IPS-20b (cell line): ENCODE results near the gene MVB12B.

Source experiments
- H3K27ac ChIP-seq: one replicate; pipeline ENCODE4 v1.5.1; 2013; ENCODE audit warnings: low read length
- H3K27me3 ChIP-seq: 2 replicates; pipeline ENCODE4 v1.6.1; 2013; ENCODE audit warnings: mild to moderate bottlenecking, low read length, inconsistent platforms; ENCODE audit not compliant: insufficient read depth
- H3K36me3 ChIP-seq: 2 replicates; pipeline ENCODE4 v1.6.1; 2013; ENCODE audit warnings: low read depth, mild to moderate bottlenecking, inconsistent platforms, low read length, moderate library complexity; ENCODE audit not compliant: insufficient read depth
- H3K4me1 ChIP-seq: 2 replicates; pipeline ENCODE4 v1.6.1; 2013; ENCODE audit warnings: mild to moderate bottlenecking, control low read depth, inconsistent platforms, low read length, moderate library complexity; ENCODE audit not compliant: insufficient read depth
- H3K4me3 ChIP-seq: 2 replicates; pipeline ENCODE4 v1.5.1; 2013; ENCODE audit warnings: mild to moderate bottlenecking, low read length, inconsistent platforms
- H3K9ac ChIP-seq: 2 replicates; pipeline ENCODE4 v1.6.1; 2013; ENCODE audit warnings: low read depth, mild to moderate bottlenecking, inconsistent platforms, low read length, moderate library complexity
- H3K9me3 ChIP-seq: 2 replicates; pipeline ENCODE4 v1.6.1; 2013; ENCODE audit warnings: mild to moderate bottlenecking, low read depth, low read length, inconsistent platforms; ENCODE audit not compliant: insufficient read depth

MVB12B gene

GRCh38 chr9:126367139-126367538, 40.5 kb downstream of the MVB12B start:
- Histone ChIP-seq H3K4me1 (no peaks in the 10 kb centered on the region; the same call in 1 of the 2 replicates), H3K36me3 (no peaks in the 10 kb centered on the region), H3K27ac (no peak overlapping the region)

GRCh38 chr9:126367616-126368015, 41.0 kb downstream of the MVB12B start:
- Histone ChIP-seq H3K27me3 (no peaks in the 10 kb centered on the region), H3K36me3 (no peaks in the 10 kb centered on the region), H3K9me3 (no peaks in the 10 kb centered on the region), H3K4me3 (no peak overlapping the region), H3K4me1 (no peaks in the 10 kb centered on the region; the same call in 1 of the 2 replicates), H3K27ac (no peak overlapping the region), H3K9ac (no peak overlapping the region)

More at GRCh38 chr9:126367139-126367538, 40.5 kb downstream of the MVB12B start:
- Histone ChIP-seq H3K9me3 (no peaks in the 10 kb centered on the region; the same call in none of the 2 replicates), H3K4me3 (no peak overlapping the region), H3K27me3 (no peaks in the 10 kb centered on the region), H3K9ac (no peak overlapping the region; the same call in 1 of the 2 replicates)

- Histone ChIP-seq H3K36me3 (no peaks in the 10 kb centered on the region), H3K4me3 (no peak overlapping the region), H3K9ac (no peak overlapping the region), H3K27me3 (no peaks in the 10 kb centered on the region), H3K4me1 (no peaks in the 10 kb centered on the region; the same call in 1 of the 2 replicates), H3K27ac (no peak overlapping the region), H3K9me3 (no peaks in the 10 kb centered on the region)
These were observed 41.4 kb downstream of the MVB12B start for GRCh38 chr9:126368020-126368419.

GRCh38 chr9:126371007-126371870, 44.6 kb downstream of the MVB12B start:
- no peak overlapping the region for H3K27ac ChIP-seq
- no peaks in the 10 kb centered on the region for H3K27me3 ChIP-seq
- H3K4me3 ChIP-seq = no peak overlapping the region
- no peak overlapping the region for H3K9ac ChIP-seq
- H3K4me1 ChIP-seq = peaks cover 18% of the 10 kb centered on the region
- no peaks in the 10 kb centered on the region for H3K9me3 ChIP-seq
- H3K36me3 ChIP-seq = no peaks in the 10 kb centered on the region

- Histone ChIP-seq H3K27me3 (no peaks in the 10 kb centered on the region), H3K27ac (no peak overlapping the region), H3K9me3 (no peaks in the 10 kb centered on the region), H3K4me3 (no peak overlapping the region), H3K36me3 (no peaks in the 10 kb centered on the region), H3K4me1 (peaks cover 28% of the 10 kb centered on the region), H3K9ac (no peak overlapping the region)
These were observed 46.1 kb downstream of the MVB12B start for GRCh38 chr9:126372716-126373115.

- Histone ChIP-seq H3K36me3 (no peaks in the 10 kb centered on the region), H3K9ac (no peak overlapping the region), H3K27ac (no peak overlapping the region), H3K4me1 (peaks cover 28% of the 10 kb centered on the region), H3K4me3 (no peak overlapping the region), H3K27me3 (no peaks in the 10 kb centered on the region), H3K9me3 (no peaks in the 10 kb centered on the region)
These were observed 46.6 kb downstream of the MVB12B start for GRCh38 chr9:126373241-126373640.

GRCh38 chr9:126374366-126374781, 47.7 kb downstream of the MVB12B start:
- Histone ChIP-seq H3K27ac (no peak overlapping the region), H3K4me3 (no peak overlapping the region), H3K27me3 (no peaks in the 10 kb centered on the region), H3K36me3 (no peaks in the 10 kb centered on the region), H3K9me3 (no peaks in the 10 kb centered on the region), H3K9ac (no peak overlapping the region), H3K4me1 (peaks cover 28% of the 10 kb centered on the region)

- H3K4me1 ChIP-seq = peaks cover 31% of the 10 kb centered on the region
- no peaks in the 10 kb centered on the region for H3K9me3 ChIP-seq
- H3K4me3 ChIP-seq = no peak overlapping the region
- H3K36me3 ChIP-seq = no peaks in the 10 kb centered on the region
- no peaks in the 10 kb centered on the region for H3K27me3 ChIP-seq
- no peak overlapping the region for H3K27ac ChIP-seq
- H3K9ac ChIP-seq = peak overlapping the region; percentile 26; the same call in 1 of the 2 replicates
These were observed 48.8 kb downstream of the MVB12B start for GRCh38 chr9:126375386-126375785.

GRCh38 chr9:126376311-126377175, 49.9 kb downstream of the MVB12B start:
- H3K9ac ChIP-seq = peak overlapping the region; percentile 26; the same call in 1 of the 2 replicates
- no peaks in the 10 kb centered on the region for H3K9me3 ChIP-seq
- peaks cover 31% of the 10 kb centered on the region for H3K4me1 ChIP-seq
- H3K27ac ChIP-seq = no peak overlapping the region
- H3K27me3 ChIP-seq = no peaks in the 10 kb centered on the region
- no peaks in the 10 kb centered on the region for H3K36me3 ChIP-seq
- no peak overlapping the region for H3K4me3 ChIP-seq

- peaks cover 31% of the 10 kb centered on the region for H3K4me1 ChIP-seq
- no peaks in the 10 kb centered on the region for H3K27me3 ChIP-seq
- H3K4me3 ChIP-seq = no peak overlapping the region
- no peak overlapping the region for H3K9ac ChIP-seq
- no peak overlapping the region for H3K27ac ChIP-seq
- no peaks in the 10 kb centered on the region for H3K36me3 ChIP-seq
- H3K9me3 ChIP-seq = no peaks in the 10 kb centered on the region
These were observed 50.5 kb downstream of the MVB12B start for GRCh38 chr9:126377176-126377509.

GRCh38 chr9:126377536-126377935, 50.9 kb downstream of the MVB12B start:
- Histone ChIP-seq H3K9me3 (no peaks in the 10 kb centered on the region), H3K27me3 (no peaks in the 10 kb centered on the region), H3K4me1 (peaks cover 31% of the 10 kb centered on the region), H3K27ac (no peak overlapping the region), H3K4me3 (no peak overlapping the region), H3K9ac (no peak overlapping the region), H3K36me3 (no peaks in the 10 kb centered on the region)
